Astrocyte (in vitro differentiated cells and primary cell): ENCODE measurements around the gene SURF1.
"Not testable (repeated sequence)": the region's sequence is repeated elsewhere in the genome, so short reads cannot be mapped to it uniquely, and the experiment has no call there.

ENCODE experiments used
- CTCF ChIP-seq: IDR thresholded peaks from 2 replicates; pipeline ENCODE4 v1.5.1; 2011; ENCODE audit warnings: low read depth, mild to moderate bottlenecking, inconsistent platforms, low read length, moderate library complexity; ENCODE audit not compliant: insufficient read depth
- EZH2 ChIP-seq: IDR thresholded peaks from 2 replicates; pipeline ENCODE4 v1.6.1; 2012; ENCODE audit warnings: mild to moderate bottlenecking, low read length, inconsistent platforms; ENCODE audit not compliant: insufficient read depth

GRCh38 chr9:133329306-133330156 is 26.8 kb downstream of the SURF1 start:
- peak; percentile 46 for TF ChIP-seq CTCF
- TF ChIP-seq EZH2: not testable (repeated sequence)
